HepG2 (cell line): ENCODE measurements around the gene VPS11. TPM values are rescaled to one million over a fixed set of nuclear protein-coding genes. Genes with fewer than 3 reads are reported as not detected.
A peak's percentile ranks its signal among the peaks of the same experiment; 100 is the strongest.

Experiments
- FOSL2 ChIP-seq: sonication (generic); formaldehyde crosslinking; IDR thresholded peaks from 2 replicates; pipeline ENCODE4 v1.4.0; 2020; ENCODE audit warnings: missing genetic modification reagents
- GMEB1 ChIP-seq: sonication (generic); formaldehyde crosslinking; IDR thresholded peaks from 2 replicates; pipeline ENCODE4 v1.5.1; 2020; ENCODE audit warnings: missing genetic modification reagents, mild to moderate bottlenecking, borderline replicate concordance
- GPN1 ChIP-seq: sonication (generic); formaldehyde crosslinking; IDR thresholded peaks from 2 replicates; pipeline ENCODE4 v1.5.1; 2020; ENCODE audit warnings: missing genetic modification reagents, borderline replicate concordance
- IKZF5 ChIP-seq: IDR thresholded peaks from 2 replicates; pipeline ENCODE4 v1.6.1; 2018; ENCODE audit warnings: missing genetic modification reagents, mild to moderate bottlenecking, missing compliant biosample characterization
- PRDM10 ChIP-seq: sonication (generic); formaldehyde crosslinking; IDR thresholded peaks from 2 replicates; pipeline ENCODE4 v1.4.0; 2020; ENCODE audit warnings: low read depth, missing genetic modification reagents
- RELA ChIP-seq: sonication (generic); formaldehyde crosslinking; IDR thresholded peaks from 2 replicates; pipeline ENCODE4 v1.4.0; 2020; ENCODE audit warnings: missing genetic modification reagents
- TFAP4 ChIP-seq: sonication (generic); IDR thresholded peaks from 2 replicates; pipeline ENCODE4 v1.6.1; 2016; ENCODE audit warnings: low read depth, borderline replicate concordance
- YEATS2 ChIP-seq: sonication (generic); formaldehyde crosslinking; IDR thresholded peaks from 2 replicates; pipeline ENCODE4 v1.4.0; 2020; ENCODE audit warnings: missing genetic modification reagents, borderline replicate concordance
- ZNF354B ChIP-seq: sonication (generic); formaldehyde crosslinking; IDR thresholded peaks from 2 replicates; pipeline ENCODE4 v1.8.0; 2022; ENCODE audit warnings: mild to moderate bottlenecking, missing genetic modification reagents
- ZNF563 ChIP-seq: sonication (generic); formaldehyde crosslinking; IDR thresholded peaks from 2 replicates; pipeline ENCODE4 v1.8.0; 2022; ENCODE audit warnings: mild to moderate bottlenecking, moderate library complexity, missing genetic modification reagents
- polyA plus RNA-seq, 8 experiments: library from polyadenylated mRNA; depleted of rRNA in 3 of 8; stranded (reverse) in 7 of 8; unstranded in 1 of 8; fragments of >200 nt; fragmentation: Illumina TruSeq in 4 of 8; extraction: Trizol in 4 of 8; gene quantifications; 2 replicates each; pipeline versions ENCODE4 v1.2.1 to v1.2.3, GENCODE V29; 2011 to 2016; ENCODE audit warnings: low read depth in 4 of 8, missing spikeins in 1 of 8, mixed read lengths in 1 of 8; ENCODE audit not compliant: insufficient read depth in 1 of 8
- total RNA-seq, 5 experiments: library from RNA; depleted of rRNA; stranded (reverse); fragments of >200 nt; fragmentation: Illumina TruSeq; extraction: Trizol; gene quantifications; 2 replicates each; pipeline ENCODE4 v1.2.3, GENCODE V29; 2016; ENCODE audit warnings: low read depth in 1 of 5
- TF ChIP-seq, protein P1 (sequence below): sonication (generic); formaldehyde crosslinking; IDR thresholded peaks from 2 replicates; pipeline ENCODE4; 2020; ENCODE audit warnings: missing genetic modification reagents, mild to moderate bottlenecking, borderline replicate concordance
- TF ChIP-seq, protein P2 (sequence below): sonication (generic); formaldehyde crosslinking; IDR thresholded peaks from 2 replicates; pipeline ENCODE4 v1.4.0; 2020; ENCODE audit warnings: missing genetic modification reagents
- TF ChIP-seq, protein P3 (sequence below): sonication (generic); formaldehyde crosslinking; IDR thresholded peaks from 2 replicates; pipeline ENCODE4 v1.8.0; 2022; ENCODE audit warnings: mild to moderate bottlenecking, missing genetic modification reagents; ENCODE audit not compliant: insufficient replicate concordance

VPS11 gene
- total and polyA plus RNA-seq, 2 of the 13 experiments (the other 11 are each of a cell fraction or from before 2014, with no cell fraction given) = 13.7 to 21.6 TPM

GRCh38 chr11:119101759-119102423, 34.3 kb downstream of the VPS11 start, which contains the start of gene DPAGT1 (continued):
- TF ChIP-seq GPN1 (CRISPR knock-in tag) = no peak
- TF ChIP-seq PRDM10 = no peak
- peak; percentile 50; the same call in 1 of the 2 replicates for TF ChIP-seq GMEB1 (CRISPR knock-in tag)
- TF ChIP-seq, protein P1, sequence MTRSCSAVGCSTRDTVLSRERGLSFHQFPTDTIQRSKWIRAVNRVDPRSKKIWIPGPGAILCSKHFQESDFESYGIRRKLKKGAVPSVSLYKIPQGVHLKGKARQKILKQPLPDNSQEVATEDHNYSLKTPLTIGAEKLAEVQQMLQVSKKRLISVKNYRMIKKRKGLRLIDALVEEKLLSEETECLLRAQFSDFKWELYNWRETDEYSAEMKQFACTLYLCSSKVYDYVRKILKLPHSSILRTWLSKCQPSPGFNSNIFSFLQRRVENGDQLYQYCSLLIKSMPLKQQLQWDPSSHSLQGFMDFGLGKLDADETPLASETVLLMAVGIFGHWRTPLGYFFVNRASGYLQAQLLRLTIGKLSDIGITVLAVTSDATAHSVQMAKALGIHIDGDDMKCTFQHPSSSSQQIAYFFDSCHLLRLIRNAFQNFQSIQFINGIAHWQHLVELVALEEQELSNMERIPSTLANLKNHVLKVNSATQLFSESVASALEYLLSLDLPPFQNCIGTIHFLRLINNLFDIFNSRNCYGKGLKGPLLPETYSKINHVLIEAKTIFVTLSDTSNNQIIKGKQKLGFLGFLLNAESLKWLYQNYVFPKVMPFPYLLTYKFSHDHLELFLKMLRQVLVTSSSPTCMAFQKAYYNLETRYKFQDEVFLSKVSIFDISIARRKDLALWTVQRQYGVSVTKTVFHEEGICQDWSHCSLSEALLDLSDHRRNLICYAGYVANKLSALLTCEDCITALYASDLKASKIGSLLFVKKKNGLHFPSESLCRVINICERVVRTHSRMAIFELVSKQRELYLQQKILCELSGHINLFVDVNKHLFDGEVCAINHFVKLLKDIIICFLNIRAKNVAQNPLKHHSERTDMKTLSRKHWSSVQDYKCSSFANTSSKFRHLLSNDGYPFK (CRISPR knock-in tag) = peak; percentile 91; the same call in 1 of the 2 replicates
- TF ChIP-seq TFAP4 = no peak; the same call in 1 of the 2 replicates
- TF ChIP-seq, protein P2, sequence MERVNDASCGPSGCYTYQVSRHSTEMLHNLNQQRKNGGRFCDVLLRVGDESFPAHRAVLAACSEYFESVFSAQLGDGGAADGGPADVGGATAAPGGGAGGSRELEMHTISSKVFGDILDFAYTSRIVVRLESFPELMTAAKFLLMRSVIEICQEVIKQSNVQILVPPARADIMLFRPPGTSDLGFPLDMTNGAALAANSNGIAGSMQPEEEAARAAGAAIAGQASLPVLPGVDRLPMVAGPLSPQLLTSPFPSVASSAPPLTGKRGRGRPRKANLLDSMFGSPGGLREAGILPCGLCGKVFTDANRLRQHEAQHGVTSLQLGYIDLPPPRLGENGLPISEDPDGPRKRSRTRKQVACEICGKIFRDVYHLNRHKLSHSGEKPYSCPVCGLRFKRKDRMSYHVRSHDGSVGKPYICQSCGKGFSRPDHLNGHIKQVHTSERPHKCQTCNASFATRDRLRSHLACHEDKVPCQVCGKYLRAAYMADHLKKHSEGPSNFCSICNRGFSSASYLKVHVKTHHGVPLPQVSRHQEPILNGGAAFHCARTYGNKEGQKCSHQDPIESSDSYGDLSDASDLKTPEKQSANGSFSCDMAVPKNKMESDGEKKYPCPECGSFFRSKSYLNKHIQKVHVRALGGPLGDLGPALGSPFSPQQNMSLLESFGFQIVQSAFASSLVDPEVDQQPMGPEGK (CRISPR knock-in tag) = 0 out of 2 replicates have a peak, but pooled peaks have one; percentile 5
- TF ChIP-seq YEATS2 (CRISPR knock-in tag) = peak; percentile 77; the same call in 1 of the 2 replicates
- TF ChIP-seq, protein P3, sequence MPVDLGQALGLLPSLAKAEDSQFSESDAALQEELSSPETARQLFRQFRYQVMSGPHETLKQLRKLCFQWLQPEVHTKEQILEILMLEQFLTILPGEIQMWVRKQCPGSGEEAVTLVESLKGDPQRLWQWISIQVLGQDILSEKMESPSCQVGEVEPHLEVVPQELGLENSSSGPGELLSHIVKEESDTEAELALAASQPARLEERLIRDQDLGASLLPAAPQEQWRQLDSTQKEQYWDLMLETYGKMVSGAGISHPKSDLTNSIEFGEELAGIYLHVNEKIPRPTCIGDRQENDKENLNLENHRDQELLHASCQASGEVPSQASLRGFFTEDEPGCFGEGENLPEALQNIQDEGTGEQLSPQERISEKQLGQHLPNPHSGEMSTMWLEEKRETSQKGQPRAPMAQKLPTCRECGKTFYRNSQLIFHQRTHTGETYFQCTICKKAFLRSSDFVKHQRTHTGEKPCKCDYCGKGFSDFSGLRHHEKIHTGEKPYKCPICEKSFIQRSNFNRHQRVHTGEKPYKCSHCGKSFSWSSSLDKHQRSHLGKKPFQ (CRISPR knock-in tag) = no peak
- peak; percentile 42; the same call in 1 of the 2 replicates for TF ChIP-seq ZNF563
- TF ChIP-seq FOSL2 (CRISPR knock-in tag) = no peak
- TF ChIP-seq RELA (CRISPR knock-in tag) = no peak
- TF ChIP-seq ZNF354B = peak; percentile 32; the same call in 1 of the 2 replicates
- no peak for TF ChIP-seq IKZF5 (CRISPR knock-in tag)
